ENCODE measurements around the gene FECH.
"Not testable (repeated sequence)": the region's sequence is repeated elsewhere in the genome, so short reads cannot be mapped to it uniquely, and the experiment has no call there.

GRCh38 chr18:57592716-57593115 is 6.2 kb upstream of the FECH start:
- TF ChIP-seq DACH1 (IDR thresholded peaks at IDR 0.05; ENCODE audit: partially characterized antibody); POLR2A (conservative IDR thresholded peaks at IDR 0.05); E4F1 (CRISPR knock-in tag; IDR thresholded peaks at IDR 0.05; ENCODE audit: borderline replicate concordance); ZNF695 (CRISPR knock-in tag; IDR thresholded peaks at IDR 0.05); ZNF778 (CRISPR knock-in tag; IDR thresholded peaks at IDR 0.05); CREB1 (IDR thresholded peaks at IDR 0.05); CREB1 (CRISPR knock-in tag; IDR thresholded peaks at IDR 0.05); TFAP4 (CRISPR knock-in tag; IDR thresholded peaks at IDR 0.05; ENCODE audit: borderline replicate concordance); REST (IDR thresholded peaks at IDR 0.05; ENCODE audit: borderline replicate concordance); REST (CRISPR knock-in tag; IDR thresholded peaks at IDR 0.05; ENCODE audit: low read depth); CTCF (IDR thresholded peaks at IDR 0.05 in 2 of 3, conservative IDR thresholded peaks at IDR 0.05 in 1 of 3; ENCODE audit: insufficient read depth in 2 of 3, low read depth in 1 of 3, low read length in 3 of 3); SP1 (CRISPR knock-in tag; IDR thresholded peaks at IDR 0.05); ZNF766 (CRISPR knock-in tag; conservative IDR thresholded peaks at IDR 0.05); KDM1A (IDR thresholded peaks at IDR 0.05); RFX5 (IDR thresholded peaks at IDR 0.05; ENCODE audit: low read depth, low read length): not testable (repeated sequence)
